Frontal cortex (tissue), 4 donors: ENCODE data around the gene EFCAB5. TPM values are rescaled to one million over a fixed set of nuclear protein-coding genes. Genes with fewer than 3 reads are reported as not detected.
"Not testable (repeated sequence)": the region's sequence is repeated elsewhere in the genome, so short reads cannot be mapped to it uniquely, and the experiment has no call there.

Source experiments
- DNase-seq, 2 donors: peaks; one replicate each; pipeline ENCODE4 v3.0.0; 2012; ENCODE audit warnings: low spot score in 2 of 2
- FAIRE-seq: peaks from 2 replicates; lab custom pipeline; 2012; peaks lifted over from hg19 to GRCh38; lab: Jason Lieb, UNC
- total RNA-seq: library from RNA; depleted of rRNA; stranded (reverse); fragments of >200 nt; gene quantifications from one replicate; pipeline ENCODE4 v1.2.3, GENCODE V29; 2014
- donor health status: control.
- donor health status: control.
- donor health status: control.

Gene EFCAB5
- total RNA-seq, 1 donor from 2014 or later: 2.9 TPM

GRCh38 chr17:30086896-30087295 is 145.5 kb downstream of the EFCAB5 start:
- no peak for DNase-seq
- no peak for FAIRE-seq

- not testable (repeated sequence) for FAIRE-seq, DNase-seq
Observed at GRCh38 chr17:30087431-30087830, 146.0 kb downstream of the EFCAB5 start.

- DNase-seq (no peak), FAIRE-seq (no peak)
Observed at GRCh38 chr17:30091121-30091670, 149.8 kb downstream of the EFCAB5 start.

DNA sequence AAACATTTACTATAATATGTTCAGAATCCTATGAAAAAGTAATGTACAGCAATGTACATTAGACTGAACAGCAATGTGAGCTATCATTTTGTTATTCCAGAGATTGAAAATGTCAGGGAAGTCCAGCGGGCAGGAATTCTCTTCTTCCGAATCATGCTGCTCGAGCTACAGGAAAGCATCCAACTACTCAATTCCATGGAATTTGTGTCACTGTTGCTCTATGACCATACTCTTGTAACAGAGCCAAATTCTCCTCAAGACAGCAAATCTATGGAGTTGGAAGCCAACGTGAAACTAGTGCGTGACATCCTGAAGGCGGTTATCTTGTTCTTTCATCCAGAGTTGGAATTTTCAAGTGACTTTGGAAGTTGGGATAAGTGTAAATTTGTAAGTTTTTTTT is 150.3 kb downstream of the EFCAB5 start:
- FAIRE-seq (no peak), DNase-seq (no peak)

DNA sequence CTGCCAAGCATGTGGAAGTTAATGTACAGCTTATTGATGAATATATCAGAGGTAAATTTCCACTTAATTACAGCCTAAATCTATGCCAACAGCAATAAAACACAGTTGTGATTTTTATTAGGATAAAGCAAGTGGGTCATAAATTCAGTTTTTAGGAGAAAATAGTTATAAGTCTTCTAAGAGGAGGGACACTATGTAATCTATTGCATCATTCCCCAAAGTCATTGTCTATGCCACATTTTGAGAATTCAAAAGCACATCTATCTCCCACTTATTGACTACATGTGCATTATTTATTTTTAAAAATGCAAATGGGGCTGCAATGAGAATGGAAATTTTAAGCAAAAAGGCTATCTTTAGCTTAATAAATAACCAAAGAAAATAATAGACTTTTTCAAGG is 151.5 kb downstream of the EFCAB5 start:
- FAIRE-seq: no peak

DNA sequence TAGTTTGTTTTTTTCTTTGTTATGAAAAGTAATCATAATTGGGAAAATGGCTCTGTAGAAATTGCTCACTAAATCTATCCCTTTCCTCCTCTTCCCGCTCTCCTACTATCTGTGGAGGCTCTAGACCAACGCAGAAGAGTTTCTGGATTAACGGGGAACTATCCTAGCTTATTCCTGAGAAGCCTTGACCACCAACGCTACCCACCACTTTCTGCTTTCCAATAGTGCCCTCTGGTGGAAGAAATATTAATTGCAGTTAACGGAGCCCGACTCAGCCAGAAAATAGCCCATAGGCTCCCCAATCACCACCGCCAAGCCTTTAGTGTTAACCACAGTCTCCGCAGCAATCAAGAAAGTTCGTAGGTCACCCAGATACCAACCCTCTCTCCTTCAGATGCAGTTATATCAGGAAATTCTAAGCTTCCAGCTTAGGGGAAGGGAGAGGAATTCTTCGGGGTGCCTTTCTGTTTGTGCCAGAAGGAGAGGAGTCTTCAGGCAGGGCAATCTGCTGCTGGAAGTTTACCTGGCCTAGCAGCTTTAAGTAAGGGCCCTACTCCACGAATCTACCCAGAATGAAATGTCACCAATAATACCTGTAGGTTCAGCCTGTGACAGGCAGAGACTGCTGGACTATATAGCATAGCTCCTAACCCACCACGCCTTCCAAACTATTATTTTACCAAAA is 152.2 kb downstream of the EFCAB5 start:
- DNase-seq (peak; percentile 21 to 67), FAIRE-seq (no peak)

More for the DNA sequence above, 151.5 kb downstream of the EFCAB5 start:
- no peak for DNase-seq

DNA sequence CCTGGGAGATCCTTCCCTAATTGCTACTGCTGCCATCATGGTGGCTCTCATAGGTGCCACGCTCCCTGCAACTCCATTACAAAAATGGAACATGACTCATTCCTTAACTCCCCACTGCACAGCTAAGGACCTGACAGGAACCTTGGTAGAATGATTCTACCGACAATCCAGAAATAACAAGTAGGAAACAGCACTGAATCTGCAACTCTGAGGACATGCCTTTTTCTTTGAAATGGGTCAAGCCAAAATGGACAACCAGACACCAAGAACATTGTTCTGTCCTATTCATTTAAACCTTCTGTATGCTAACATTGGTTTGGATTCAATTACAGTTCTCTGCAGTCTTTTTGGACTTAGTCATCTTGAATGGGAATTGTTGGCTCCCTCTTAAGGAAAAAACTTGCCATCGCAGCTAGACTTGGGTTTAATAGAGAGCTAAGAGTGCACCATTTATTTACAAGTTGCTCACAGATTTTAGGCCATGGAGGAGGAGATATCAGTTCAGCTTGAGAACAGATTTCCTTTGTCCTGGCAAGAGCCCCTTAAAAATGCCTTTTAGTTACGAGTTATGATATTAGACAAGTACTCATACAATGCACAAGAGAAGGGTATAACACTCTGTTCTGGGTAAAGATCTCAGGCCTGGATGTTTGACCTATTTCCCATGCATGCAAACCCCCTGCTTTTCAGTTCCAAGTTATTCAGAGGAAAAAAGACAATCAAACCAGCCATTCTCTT is 154.2 kb downstream of the EFCAB5 start:
- FAIRE-seq (no peak), DNase-seq (peak in 1 of 2 donors; percentile 13)

DNA sequence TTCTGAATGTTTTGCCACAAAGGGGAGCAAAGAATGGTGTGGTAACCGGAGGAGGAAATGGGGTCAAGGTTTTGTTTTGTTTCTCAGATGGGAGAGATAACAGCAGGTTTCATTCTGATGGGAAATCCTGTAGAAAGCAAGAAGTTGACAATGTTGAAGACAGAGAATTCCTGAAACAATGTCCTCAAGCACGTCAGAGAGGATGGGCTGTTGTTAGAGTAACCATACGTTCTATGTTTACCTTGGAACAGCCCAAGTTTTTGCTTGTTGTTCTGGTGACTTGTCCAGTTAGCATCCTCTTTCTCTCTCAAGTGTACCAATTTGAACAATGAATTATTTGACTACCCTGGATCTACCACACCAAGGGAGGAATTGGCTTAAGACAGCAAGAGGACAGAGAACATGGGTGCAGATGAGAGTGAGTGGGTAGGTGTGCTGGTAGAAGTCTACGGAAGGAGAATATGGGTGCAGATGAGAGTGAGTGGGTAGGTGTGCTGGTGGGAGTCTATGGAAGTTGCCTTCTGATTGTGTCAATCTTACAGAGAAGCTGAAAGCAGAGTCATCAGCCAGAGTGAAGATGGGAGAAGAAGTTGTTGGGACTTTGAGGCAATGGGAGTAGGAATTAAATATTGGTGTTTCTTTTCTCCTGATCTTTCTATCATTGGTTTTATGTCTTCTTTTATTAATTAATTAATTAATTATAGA is 160.4 kb downstream of the EFCAB5 start:
- FAIRE-seq (no peak), DNase-seq (no peak)

DNA sequence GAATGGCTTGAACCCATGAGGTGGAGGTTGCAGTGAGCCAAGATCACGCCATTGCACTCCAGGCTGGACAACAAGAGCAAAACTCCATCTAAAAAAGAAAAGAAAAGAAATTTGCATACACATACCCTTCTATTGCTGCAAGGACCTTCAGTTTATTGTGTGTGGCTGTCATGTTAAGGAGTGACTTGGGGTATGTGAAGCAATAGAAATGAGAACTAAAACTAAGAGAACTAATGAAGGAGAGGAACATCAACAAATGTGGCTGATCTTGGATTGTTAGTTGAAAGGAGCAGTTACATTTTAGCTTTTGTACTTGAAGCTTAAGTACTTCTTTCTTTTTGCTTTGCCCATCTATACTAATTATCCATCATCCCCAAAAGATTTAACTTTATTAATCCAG is 162.5 kb downstream of the EFCAB5 start:
- no peak for DNase-seq
- no peak for FAIRE-seq

GRCh38 chr17:30104575-30105339 is 163.3 kb downstream of the EFCAB5 start:
- peak; percentile 24 to 64 for DNase-seq
- peak; percentile 31 for FAIRE-seq

DNA sequence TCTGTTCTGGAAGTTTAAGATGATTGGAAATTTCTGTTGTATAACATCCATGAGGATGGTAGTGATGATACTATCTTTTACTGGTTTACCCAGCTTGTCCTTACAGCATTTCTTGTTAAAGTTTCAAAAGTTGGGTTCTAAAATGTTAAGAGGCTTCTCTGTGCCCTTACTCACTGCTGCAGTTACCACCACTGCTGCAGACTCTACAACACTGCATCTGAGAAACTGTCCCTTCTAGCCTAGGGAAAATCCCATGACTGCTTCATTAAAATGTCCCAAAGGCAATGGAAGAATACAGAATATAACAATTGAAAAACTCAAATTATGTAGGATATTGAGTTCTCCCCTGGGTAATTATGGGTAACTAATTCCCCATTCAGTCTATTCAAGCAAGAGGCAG is 171.4 kb downstream of the EFCAB5 start:
- FAIRE-seq (no peak), DNase-seq (no peak)

GRCh38 chr17:30113213-30113612 is 171.8 kb downstream of the EFCAB5 start:
- FAIRE-seq: no peak
- DNase-seq: no peak

DNA sequence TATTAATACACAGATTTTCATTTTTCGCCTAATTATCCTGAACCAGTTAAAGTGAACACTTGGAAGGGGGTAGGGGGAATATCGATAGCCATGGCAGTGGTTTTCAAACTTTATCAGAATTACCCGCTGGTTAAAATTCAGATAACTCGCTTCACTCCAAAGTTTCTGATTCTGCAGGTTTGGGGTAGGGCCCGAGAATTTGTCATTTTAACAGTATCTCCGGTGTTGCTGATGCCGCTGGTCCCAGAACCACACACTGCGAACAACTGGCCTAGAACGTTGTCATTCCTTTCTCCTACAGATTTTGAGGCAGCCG is 174.9 kb downstream of the EFCAB5 start:
- DNase-seq (no peak), FAIRE-seq (no peak)

- DNase-seq (peak; percentile 49 to 85), FAIRE-seq (no peak)
Observed at GRCh38 chr17:30116661-30117551, 175.5 kb downstream of the EFCAB5 start, which contains the start of gene NSRP1. TSS of gene NSRP1 (plus strand) at chr17:30116816. CDS start at chr17:30116844, 28 bp downstream.

GRCh38 chr17:30117675-30118081 is 176.2 kb downstream of the EFCAB5 start:
- DNase-seq: no peak
- FAIRE-seq: no peak

GRCh38 chr17:30118635-30119034 is 177.2 kb downstream of the EFCAB5 start:
- FAIRE-seq, DNase-seq: not testable (repeated sequence)

- no peak for DNase-seq
- no peak for FAIRE-seq
Observed at GRCh38 chr17:30124273-30124796, 182.9 kb downstream of the EFCAB5 start.

DNA sequence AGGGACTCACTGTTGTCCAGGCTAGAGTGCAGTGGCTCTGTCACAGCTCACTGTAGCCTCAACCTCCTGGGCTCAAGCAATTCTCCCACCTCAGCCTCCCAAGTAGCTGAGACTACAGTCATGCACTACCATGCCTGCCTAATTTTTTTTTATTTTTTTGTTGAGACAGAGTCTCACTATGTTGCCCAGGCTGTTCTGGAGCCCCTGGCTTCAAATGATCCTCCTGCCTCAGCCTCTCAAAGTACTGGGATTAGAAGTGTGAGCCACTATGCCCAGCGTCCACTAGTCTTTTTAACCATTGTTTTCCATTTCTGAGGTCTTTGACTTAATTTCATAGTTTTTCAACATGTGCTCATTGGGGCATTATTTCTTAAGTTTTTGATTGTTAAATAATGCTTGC is 188.7 kb downstream of the EFCAB5 start:
- DNase-seq (no peak), FAIRE-seq (no peak)

- DNase-seq (no peak), FAIRE-seq (no peak)
Observed at GRCh38 chr17:30132615-30133014, 191.2 kb downstream of the EFCAB5 start.
